HG02981 (cell line): ENCODE measurements around the gene ADGRV1.
"Not testable (repeated sequence)": the region's sequence is repeated elsewhere in the genome, so short reads cannot be mapped to it uniquely, and the experiment has no call there.

Experiments
- ATAC-seq: cut with Tn5 transposase; IDR thresholded peaks from one replicate; pipeline ENCODE4 v1.9.1; 2021; ENCODE audit warnings: mild to moderate bottlenecking, moderate library complexity; ENCODE audit not compliant: unreplicated experiment

Gene ADGRV1

GRCh38 chr5:91049800-91050199, 491.2 kb downstream of the ADGRV1 start:
- ATAC-seq: no peak

GRCh38 chr5:91052411-91052810, 493.8 kb downstream of the ADGRV1 start:
- ATAC-seq: not testable (repeated sequence)

GRCh38 chr5:91052977-91053740, 494.6 kb downstream of the ADGRV1 start:
- no peak for ATAC-seq

- ATAC-seq: no peak
Measured at GRCh38 chr5:91053741-91054025, 495.1 kb downstream of the ADGRV1 start.

GRCh38 chr5:91058155-91058554, 499.6 kb downstream of the ADGRV1 start:
- no peak for ATAC-seq

GRCh38 chr5:91058575-91058974, 500.0 kb downstream of the ADGRV1 start:
- no peak for ATAC-seq

- peak; percentile 85 for ATAC-seq
Measured at GRCh38 chr5:91059409-91059808, 500.8 kb downstream of the ADGRV1 start.

GRCh38 chr5:91061094-91061493, 502.5 kb downstream of the ADGRV1 start:
- no peak for ATAC-seq

GRCh38 chr5:91061946-91062562, 503.5 kb downstream of the ADGRV1 start:
- no peak for ATAC-seq

- not testable (repeated sequence) for ATAC-seq
Measured at GRCh38 chr5:91063098-91063690, 504.6 kb downstream of the ADGRV1 start.

- ATAC-seq: no peak
Measured at GRCh38 chr5:91065496-91065895, 506.9 kb downstream of the ADGRV1 start.

GRCh38 chr5:91069364-91069763, 510.8 kb downstream of the ADGRV1 start:
- ATAC-seq: no peak

GRCh38 chr5:91070761-91071550, 512.4 kb downstream of the ADGRV1 start:
- ATAC-seq: no peak

- no peak for ATAC-seq
Measured at GRCh38 chr5:91072881-91073280, 514.3 kb downstream of the ADGRV1 start.

- peak; percentile 77 for ATAC-seq
Measured at GRCh38 chr5:91074615-91075014, 516.0 kb downstream of the ADGRV1 start.

GRCh38 chr5:91076138-91076537, 517.5 kb downstream of the ADGRV1 start:
- no peak for ATAC-seq

- no peak for ATAC-seq
Measured at GRCh38 chr5:91077623-91078022, 519.0 kb downstream of the ADGRV1 start.

- no peak for ATAC-seq
Measured at GRCh38 chr5:91079037-91079436, 520.4 kb downstream of the ADGRV1 start.

- no peak for ATAC-seq
Measured at GRCh38 chr5:91089758-91090157, 531.2 kb downstream of the ADGRV1 start.

- ATAC-seq: no peak
Measured at GRCh38 chr5:91090995-91091394, 532.4 kb downstream of the ADGRV1 start.

GRCh38 chr5:91091471-91092234, 533.1 kb downstream of the ADGRV1 start:
- no peak for ATAC-seq
